B cell (primary cell): ENCODE measurements around the gene KIRREL3. TPM values are rescaled to one million over a fixed set of nuclear protein-coding genes. Genes with fewer than 3 reads are reported as not detected.

ENCODE experiments used
- ATAC-seq: fragments of 200-7000 bp; cut with Tn5 transposase; one replicate; pipeline ENCODE4 v1.10.0; 2021; ENCODE audit warnings: low read depth, mild to moderate bottlenecking, moderate number of reproducible peaks, moderate library complexity
- CTCF ChIA-PET: fragments of 350-600 bp; sonication (Branson Sonifier 250); formaldehyde crosslinking; loops from one replicate; lab custom pipeline; 2021; ENCODE audit warnings: antibody characterized with exemption, inconsistent platforms; lab: Charles Lee
- POLR2A ChIA-PET: fragments of 350-600 bp; sonication (Branson Sonifier 250); formaldehyde crosslinking; loops from one replicate; lab custom pipeline; 2021; ENCODE audit warnings: antibody characterized with exemption; lab: Charles Lee
- DNase-seq: peaks from one replicate; pipeline ENCODE4 v3.0.0; 2013
- H2AFZ ChIP-seq: 2 replicates; pipeline ENCODE4 v1.6.1; 2012; ENCODE audit warnings: mild to moderate bottlenecking, low read depth, low read length; ENCODE audit not compliant: insufficient read depth, poor library complexity, severe bottlenecking
- H3K27ac ChIP-seq, 2 donors: 1 replicate in 1 of 2; 2 replicates in 1 of 2; pipeline ENCODE4 v1.5.1; 2012 to 2013; ENCODE audit warnings: low read length in 2 of 2, mild to moderate bottlenecking in 2 of 2, moderate library complexity in 1 of 2
- H3K27me3 ChIP-seq, 4 experiments: fragments of 200-600 bp in 1 of 4; sonication (generic) in 1 of 4; replicated peaks in 1 of 4; 1 replicate in 2 of 4; 2 replicates in 2 of 4; pipeline versions ENCODE4 v1.6.1 to v1.7.0; 2013 to 2016; ENCODE audit warnings: low read length in 3 of 4, mild to moderate bottlenecking in 2 of 4, mixed read lengths in 1 of 4, moderate library complexity in 1 of 4; ENCODE audit not compliant: insufficient read depth in 4 of 4, control insufficient read depth in 3 of 4; ENCODE audit errors: control extremely low read depth in 1 of 4
- H3K36me3 ChIP-seq, 2 experiments: replicated peaks in 1 of 2; 1 replicate in 1 of 2; 2 replicates in 1 of 2; pipeline versions ENCODE4 v1.6.1 to v1.7.1; 2013; ENCODE audit warnings: low read length in 1 of 2; ENCODE audit not compliant: insufficient read depth in 2 of 2, control insufficient read depth in 1 of 2; ENCODE audit errors: control extremely low read depth in 1 of 2, extremely low read depth in 1 of 2
- H3K4me1 ChIP-seq, 2 donors: fragments of 200-600 bp in 1 of 2; sonication (generic) in 1 of 2; 1 replicate in 1 of 2; 2 replicates in 1 of 2; pipeline versions ENCODE4 v1.5.1 to v1.6.1; 2013 to 2017; ENCODE audit warnings: low read length in 2 of 2; ENCODE audit not compliant: control insufficient read depth in 2 of 2, insufficient read depth in 2 of 2
- H3K4me2 ChIP-seq: replicated peaks from 2 replicates; pipeline ENCODE3; 2012; ENCODE audit warnings: mild to moderate bottlenecking, low read depth, low read length; ENCODE audit not compliant: poor library complexity, severe bottlenecking
- H3K4me3 ChIP-seq, 5 experiments: fragments of 200-600 bp in 1 of 5; sonication (generic) in 1 of 5; 1 replicate in 3 of 5; 2 replicates in 2 of 5; pipeline versions ENCODE4 v1.5.1 to v1.7.0; 2011 to 2016; ENCODE audit warnings: low read length in 4 of 5, mild to moderate bottlenecking in 4 of 5, low read depth in 2 of 5, control low read depth in 1 of 5, moderate library complexity in 1 of 5; ENCODE audit not compliant: insufficient read depth in 1 of 5; ENCODE audit errors: control extremely low read depth in 1 of 5, extremely low read depth in 1 of 5
- H3K79me2 ChIP-seq: fragments of 200-600 bp; sonication (generic); one replicate; pipeline ENCODE4 v1.6.0; 2016; ENCODE audit warnings: low read length; ENCODE audit not compliant: control insufficient read depth, insufficient read depth
- H3K9ac ChIP-seq: fragments of 200-600 bp; sonication (generic); 2 replicates; pipeline ENCODE4 v1.6.1; 2017; ENCODE audit warnings: mild to moderate bottlenecking, low read length, moderate library complexity
- H3K9me3 ChIP-seq, 3 donors: one replicate each; pipeline versions ENCODE4 v1.6.1 to v1.7.1; 2013; ENCODE audit warnings: low read length in 2 of 3; ENCODE audit not compliant: control insufficient read depth in 2 of 3, insufficient read depth in 1 of 3; ENCODE audit errors: control extremely low read depth in 1 of 3
- H4K20me1 ChIP-seq: 2 replicates; pipeline ENCODE4 v1.6.0; 2012; ENCODE audit warnings: mild to moderate bottlenecking, low read length; ENCODE audit not compliant: insufficient read depth, control insufficient read depth, poor library complexity, severe bottlenecking
- H3K27ac Mint-ChIP-seq: one replicate; pipeline ENCODE4 v1.8.0; 2021; ENCODE audit warnings: mixed read lengths
- H3K27me3 Mint-ChIP-seq: one replicate; pipeline ENCODE4 v1.8.0; 2021; ENCODE audit warnings: mixed read lengths
- H3K4me1 Mint-ChIP-seq: one replicate; pipeline ENCODE4 v1.8.0; 2021; ENCODE audit warnings: mixed read lengths
- H3K4me3 Mint-ChIP-seq: one replicate; pipeline ENCODE4 v1.8.0; 2021; ENCODE audit warnings: mixed read lengths
- H3K9me3 Mint-ChIP-seq: one replicate; pipeline ENCODE4 v1.8.0; 2022; ENCODE audit warnings: mixed read lengths; ENCODE audit not compliant: insufficient read depth
- EZH2 ChIP-seq: IDR thresholded peaks from 2 replicates; pipeline ENCODE4 v1.6.1; 2012; ENCODE audit warnings: borderline replicate concordance, low read depth, mild to moderate bottlenecking, moderate library complexity, low read length; ENCODE audit not compliant: insufficient read depth, poor library complexity, severe bottlenecking
- WGBS: methylation state at CpG from one replicate; pipeline ENCODE4 v1.1.5; 2013; ENCODE audit warnings: missing lambda C conversion rate; ENCODE audit not compliant: insufficient coverage; 5-methylcytosine and 5-hydroxymethylcytosine counted together
- intact Hi-C: fragments of 100-400 bp; cut with micrococcal nuclease; formaldehyde crosslinking; loops from one replicate; pipeline ENCODE4 v1.10.0; 2022
- polyA plus RNA-seq: library from polyadenylated mRNA; depleted of rRNA; stranded (reverse); fragments of >200 nt; gene quantifications from 2 replicates; pipeline ENCODE4 v1.2.3, GENCODE V29; 2012
- total RNA-seq, 2 donors: library from RNA; stranded (reverse); fragments of 120-200 nt in 1 of 2; gene quantifications; 1 replicate in 1 of 2; 2 replicates in 1 of 2; pipeline versions ENCODE4 v1.2.3 to v1.2.4, GENCODE V29; 2013 to 2022
- TF ChIP-seq, protein P1 (sequence below): fragments of 200-600 bp; IDR thresholded peaks from one replicate; pipeline ENCODE4 v1.8.0; 2022; ENCODE audit warnings: antibody characterized with exemption, mild to moderate bottlenecking

The KIRREL3 gene
- total and polyA plus RNA-seq, 2 donors (not counting 1 experiment from before 2014, with no cell fraction given) = not detected

DNA sequence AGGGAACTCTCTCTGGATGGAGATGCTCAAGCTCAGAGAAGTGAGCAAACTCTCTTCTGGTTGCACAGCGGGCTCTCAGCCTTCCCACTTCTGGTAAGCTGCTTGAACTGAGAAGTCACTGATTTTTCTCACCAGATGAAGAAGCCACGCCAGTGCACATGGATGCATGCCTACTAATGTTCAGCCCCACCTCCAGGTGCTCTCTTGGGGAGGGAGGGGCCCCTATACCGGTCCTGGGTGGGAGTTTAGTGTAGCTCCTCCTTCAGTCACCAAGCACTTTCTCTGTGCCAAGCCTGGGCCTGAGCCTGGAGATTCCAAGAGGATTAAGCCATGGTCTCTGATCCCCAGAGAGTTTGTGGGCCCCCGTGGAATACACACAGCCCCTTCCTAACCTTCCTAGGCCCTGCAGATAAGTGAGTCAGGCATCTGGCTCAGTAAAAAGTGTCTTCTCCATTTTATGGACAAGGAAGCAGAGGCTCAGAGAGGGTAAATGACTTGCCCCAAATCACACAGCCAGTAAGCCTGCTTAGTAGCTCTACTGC lies 502.9 kb downstream of the KIRREL3 start:
- ChIA-PET CTCF (no interaction called here), POLR2A (no interaction called here)
- Mint-ChIP-seq H3K27me3 (peaks cover 29% of the 10 kb centered on the region), H3K27ac (no peak overlapping the region), H3K4me1 (no peaks in the 10 kb centered on the region), H3K4me3 (no peak overlapping the region), H3K9me3 (no peaks in the 10 kb centered on the region)
- Histone ChIP-seq H3K36me3 (no peaks in the 10 kb centered on the region), H3K4me3 (no peak overlapping the region), H4K20me1 (no peaks in the 10 kb centered on the region), H3K27ac (no peak overlapping the region), H3K9me3 (no peaks in the 10 kb centered on the region), H2AFZ (no peak overlapping the region), H3K9ac (no peak overlapping the region), H3K4me2 (no peak overlapping the region), H3K4me1 (no peaks in the 10 kb centered on the region), H3K79me2 (no peaks in the 10 kb centered on the region), H3K27me3 (peaks cover 0 to 13% (median 0%) of the 10 kb centered on the region in 4 experiments)
- no peak for TF ChIP-seq EZH2
- TF ChIP-seq, protein P1, sequence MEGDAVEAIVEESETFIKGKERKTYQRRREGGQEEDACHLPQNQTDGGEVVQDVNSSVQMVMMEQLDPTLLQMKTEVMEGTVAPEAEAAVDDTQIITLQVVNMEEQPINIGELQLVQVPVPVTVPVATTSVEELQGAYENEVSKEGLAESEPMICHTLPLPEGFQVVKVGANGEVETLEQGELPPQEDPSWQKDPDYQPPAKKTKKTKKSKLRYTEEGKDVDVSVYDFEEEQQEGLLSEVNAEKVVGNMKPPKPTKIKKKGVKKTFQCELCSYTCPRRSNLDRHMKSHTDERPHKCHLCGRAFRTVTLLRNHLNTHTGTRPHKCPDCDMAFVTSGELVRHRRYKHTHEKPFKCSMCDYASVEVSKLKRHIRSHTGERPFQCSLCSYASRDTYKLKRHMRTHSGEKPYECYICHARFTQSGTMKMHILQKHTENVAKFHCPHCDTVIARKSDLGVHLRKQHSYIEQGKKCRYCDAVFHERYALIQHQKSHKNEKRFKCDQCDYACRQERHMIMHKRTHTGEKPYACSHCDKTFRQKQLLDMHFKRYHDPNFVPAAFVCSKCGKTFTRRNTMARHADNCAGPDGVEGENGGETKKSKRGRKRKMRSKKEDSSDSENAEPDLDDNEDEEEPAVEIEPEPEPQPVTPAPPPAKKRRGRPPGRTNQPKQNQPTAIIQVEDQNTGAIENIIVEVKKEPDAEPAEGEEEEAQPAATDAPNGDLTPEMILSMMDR = no peak
- 88% methylated on average over 1 of the region's 4 CpGs for WGBS
- no peak for DNase-seq
- intact Hi-C loops = no loop called here
- no peak for ATAC-seq

DNA sequence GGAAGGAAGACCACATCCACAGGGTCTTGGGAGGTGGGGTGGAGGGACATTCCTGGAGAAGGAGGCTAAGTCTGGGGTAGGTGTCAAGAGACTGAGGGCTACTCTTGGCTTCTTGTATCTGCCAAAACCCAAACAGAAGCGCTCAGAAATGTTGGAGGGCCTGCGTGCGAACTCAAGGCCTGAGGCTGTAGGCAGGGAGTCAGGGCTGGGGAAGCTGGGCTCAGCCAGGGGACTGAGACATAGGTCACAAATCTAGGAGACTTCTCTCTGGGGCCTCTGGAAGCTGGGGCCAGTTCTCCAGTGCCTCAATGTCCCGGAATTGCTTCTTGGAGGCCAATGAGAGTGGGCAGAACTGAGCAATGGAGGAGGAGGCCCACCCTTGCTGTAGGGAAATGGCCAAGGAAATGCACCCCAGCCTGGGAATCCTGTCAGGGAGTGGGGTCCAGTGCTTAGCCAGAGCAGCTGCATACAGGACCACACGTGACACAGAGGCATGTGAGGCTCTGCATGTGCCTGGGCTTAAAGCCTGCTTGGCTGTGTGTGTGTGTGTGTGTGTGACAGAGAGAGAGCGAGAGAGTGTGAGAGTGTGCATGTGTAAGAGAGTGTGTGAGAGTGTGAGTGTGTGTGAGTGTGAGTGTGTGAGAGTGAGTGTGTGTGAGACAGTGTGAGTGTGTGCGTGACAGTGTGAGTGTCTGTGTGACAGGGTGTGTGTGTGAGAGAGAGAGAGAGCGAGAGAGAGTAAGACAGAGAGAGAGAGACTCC lies 503.8 kb downstream of the KIRREL3 start:
- no peak overlapping the region for H3K4me3 Mint-ChIP-seq
- no peaks in the 10 kb centered on the region for H3K4me1 Mint-ChIP-seq
- H3K27me3 Mint-ChIP-seq = peaks cover 25% of the 10 kb centered on the region
- H3K4me3 ChIP-seq = no peak overlapping the region
- intact Hi-C loops = no loop called here
- no peaks in the 10 kb centered on the region for H3K36me3 ChIP-seq
- H3K9me3 ChIP-seq = no peaks in the 10 kb centered on the region
- ChIA-PET POLR2A (no interaction called here), CTCF (no interaction called here)
- no peak overlapping the region for H3K27ac ChIP-seq
- DNase-seq (no peak), ATAC-seq (no peak)
- peaks cover 0 to 9% (median 0%) of the 10 kb centered on the region in 4 experiments for H3K27me3 ChIP-seq
- H3K4me1 ChIP-seq = no peaks in the 10 kb centered on the region
- no peak overlapping the region for H3K27ac Mint-ChIP-seq
- H3K79me2 ChIP-seq = no peaks in the 10 kb centered on the region
- 89% methylated on average over 6 of the region's 8 CpGs for WGBS
- H3K9me3 Mint-ChIP-seq = no peaks in the 10 kb centered on the region
- no peak overlapping the region for H2AFZ ChIP-seq
- H3K9ac ChIP-seq = no peak overlapping the region
- no peak for TF ChIP-seq EZH2
- TF ChIP-seq, protein P1 = no peak
- H3K4me2 ChIP-seq = no peak overlapping the region
- H4K20me1 ChIP-seq = no peaks in the 10 kb centered on the region
